Vagina (tissue), 2 donors: ENCODE data around the gene ETV5.

Experiments used
- CTCF ChIP-seq, 3 experiments: fragments of 450-650 bp in 2 of 3; fragments of 200-600 bp in 1 of 3; sonication (generic) in 1 of 3; IDR thresholded peaks; one replicate each; pipeline ENCODE4 v1.5.1; 2017 to 2019; ENCODE audit warnings: antibody characterized with exemption in 3 of 3, mild to moderate bottlenecking in 2 of 3, moderate library complexity in 2 of 3
- POLR2A ChIP-seq, 2 donors: fragments of 450-650 bp; IDR thresholded peaks; one replicate each; pipeline ENCODE4 v1.6.1; 2017; ENCODE audit warnings: antibody characterized with exemption in 2 of 2, mild to moderate bottlenecking in 2 of 2, moderate library complexity in 2 of 2
- POLR2AphosphoS5 ChIP-seq, 2 donors: sonication (generic); formaldehyde crosslinking; IDR thresholded peaks; one replicate each; pipeline ENCODE4 v1.9.0; 2017; ENCODE audit warnings: antibody characterized with exemption in 2 of 2, mild to moderate bottlenecking in 2 of 2, low read depth in 1 of 2; ENCODE audit not compliant: insufficient read depth in 1 of 2

GRCh38 chr3:186042521-186043202 is 66.2 kb downstream of the ETV5 start:
- TF ChIP-seq CTCF (IDR thresholded peaks at IDR 0.05), result no peak
- TF ChIP-seq POLR2A (IDR thresholded peaks at IDR 0.05), result no peak
- no peak for TF ChIP-seq POLR2AphosphoS5 (IDR thresholded peaks at IDR 0.05; ENCODE audit: insufficient read depth in 1 of 2, low read depth in 1 of 2)
